Measurements from ENCODE around the gene TNIP2.

The TNIP2 gene

GRCh38 chr4:2713337-2713736 lies 42.8 kb downstream of the TNIP2 start:
- no peak overlapping the region for H3K4me3 ChIP-seq (ENCODE audit: low read depth, low read length)

GRCh38 chr4:2712261-2712842 lies 43.8 kb downstream of the TNIP2 start:
- no peak for DNase-seq (ENCODE audit: low read depth)
- no peak overlapping the region for H3K4me3 ChIP-seq (ENCODE audit: low read depth, low read length)
- TF ChIP-seq CTCF (IDR thresholded peaks at IDR 0.05; ENCODE audit: low read depth, low read length, missing control alignments), result peak; percentile 48

More at GRCh38 chr4:2713337-2713736, 42.8 kb downstream of the TNIP2 start:
- TF ChIP-seq CTCF (IDR thresholded peaks at IDR 0.05; ENCODE audit: low read depth, low read length, missing control alignments), result no peak
- no peak for DNase-seq (ENCODE audit: low read depth)

GRCh38 chr4:2702770-2703169 lies 53.4 kb downstream of the TNIP2 start:
- H3K4me3 ChIP-seq (ENCODE audit: low read depth, low read length), result no peak overlapping the region
- no peak for DNase-seq (ENCODE audit: low read depth)
- no peak for TF ChIP-seq CTCF (IDR thresholded peaks at IDR 0.05; ENCODE audit: low read depth, low read length, missing control alignments)

- TF ChIP-seq CTCF (IDR thresholded peaks at IDR 0.05; ENCODE audit: low read depth, low read length, missing control alignments), result no peak
- DNase-seq (ENCODE audit: low read depth), result no peak
- H3K4me3 ChIP-seq (ENCODE audit: low read depth, low read length), result no peak overlapping the region
Observed at GRCh38 chr4:2702361-2702760, 53.8 kb downstream of the TNIP2 start.

- no peak overlapping the region for H3K4me3 ChIP-seq (ENCODE audit: low read depth, low read length)
- no peak for DNase-seq (ENCODE audit: low read depth)
- no peak for TF ChIP-seq CTCF (IDR thresholded peaks at IDR 0.05; ENCODE audit: low read depth, low read length, missing control alignments)
Observed at GRCh38 chr4:2700031-2700430, 56.1 kb downstream of the TNIP2 start.

GRCh38 chr4:2699534-2699933 lies 56.6 kb downstream of the TNIP2 start:
- DNase-seq (ENCODE audit: low read depth), result no peak
- no peak for TF ChIP-seq CTCF (IDR thresholded peaks at IDR 0.05; ENCODE audit: low read depth, low read length, missing control alignments)
- H3K4me3 ChIP-seq (ENCODE audit: low read depth, low read length), result no peak overlapping the region

- no peak for DNase-seq (ENCODE audit: low read depth)
- H3K4me3 ChIP-seq (ENCODE audit: low read depth, low read length), result no peak overlapping the region
- TF ChIP-seq CTCF (IDR thresholded peaks at IDR 0.05; ENCODE audit: low read depth, low read length, missing control alignments), result no peak
Observed at GRCh38 chr4:2698951-2699505, 57.1 kb downstream of the TNIP2 start.
